HG02678 (cell line): ENCODE data around the gene ROPN1L.
"Not testable (repeated sequence)": the region's sequence is repeated elsewhere in the genome, so short reads cannot be mapped to it uniquely, and the experiment has no call there.

Source experiments
- ATAC-seq: cut with Tn5 transposase; IDR thresholded peaks from one replicate; pipeline ENCODE4 v1.9.1; 2021; ENCODE audit warnings: mild to moderate bottlenecking, moderate library complexity; ENCODE audit not compliant: unreplicated experiment

The ROPN1L gene

DNA sequence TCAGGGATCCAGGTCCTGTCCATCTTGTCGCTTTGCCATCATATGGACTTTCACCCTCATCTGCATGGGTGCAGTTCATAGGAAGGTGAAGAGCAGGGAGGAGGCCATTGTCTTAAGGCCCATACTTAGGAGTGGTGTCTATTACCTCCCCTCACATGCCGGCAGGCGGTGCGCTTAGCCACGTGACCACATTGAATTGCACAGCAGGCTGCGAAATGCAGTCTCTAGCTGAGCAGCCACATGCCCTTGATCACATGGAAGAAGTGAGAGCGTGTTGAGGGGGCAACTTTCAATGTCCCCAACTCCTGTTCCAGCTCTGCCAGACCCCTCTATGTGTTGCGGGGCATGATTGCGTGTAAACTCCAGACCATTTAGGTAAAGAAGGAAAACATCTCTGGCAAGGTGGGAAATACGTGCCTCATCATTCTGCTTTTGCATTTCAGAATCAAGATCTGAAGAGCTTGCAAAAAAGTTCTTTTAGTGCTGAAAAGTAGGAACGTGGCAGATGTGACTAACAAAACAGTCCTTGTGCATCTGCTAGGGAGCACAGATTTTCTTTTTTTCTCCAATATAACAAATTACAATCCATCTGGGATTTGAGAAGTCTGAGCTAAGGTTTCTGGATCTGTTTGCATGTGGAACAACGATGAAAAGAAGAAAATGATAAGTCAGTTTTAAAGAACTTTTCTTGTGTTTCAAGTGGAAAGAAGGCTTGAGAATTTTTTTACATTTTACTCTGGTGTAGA lies 34.4 kb downstream of the ROPN1L start:
- no peak for ATAC-seq

DNA sequence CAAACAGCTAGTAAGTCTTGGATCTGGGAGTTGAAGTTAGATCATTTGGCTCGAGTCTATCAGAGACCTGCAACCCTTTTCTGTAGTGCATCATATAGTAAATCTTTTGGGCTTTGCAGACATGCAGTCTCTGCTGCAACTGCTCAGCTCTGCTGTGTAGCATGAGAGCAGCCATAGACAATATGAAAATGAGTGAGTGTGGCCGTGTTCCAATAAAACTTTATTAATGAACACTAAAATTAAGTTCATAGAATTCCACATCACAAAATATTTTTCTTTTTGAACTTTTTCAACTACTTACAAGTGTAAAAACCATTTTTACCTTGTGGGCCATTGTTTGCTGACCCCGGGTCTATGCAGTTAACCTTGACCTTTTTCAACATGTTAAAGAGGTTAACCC lies 35.2 kb downstream of the ROPN1L start:
- ATAC-seq, result no peak

DNA sequence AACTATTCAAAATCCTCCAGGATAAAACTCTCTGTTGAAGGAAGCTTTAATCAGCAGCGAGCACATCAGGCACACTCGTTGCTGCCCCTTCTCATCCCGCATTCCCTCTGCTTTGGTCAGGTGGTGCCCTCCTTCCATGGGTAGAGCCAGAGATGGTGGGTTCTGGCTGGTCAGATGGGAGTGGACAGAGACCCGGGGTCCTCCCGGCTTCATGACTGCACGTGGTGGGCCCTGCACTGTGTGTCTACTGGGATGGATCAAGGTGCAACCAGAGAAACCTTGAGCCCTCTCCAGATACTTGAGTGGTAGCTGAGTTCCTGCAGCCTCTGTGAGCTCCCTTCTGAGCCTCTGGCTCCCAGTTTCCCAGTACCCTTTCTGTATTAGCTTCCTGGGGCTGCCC lies 36.3 kb downstream of the ROPN1L start:
- no peak for ATAC-seq

DNA sequence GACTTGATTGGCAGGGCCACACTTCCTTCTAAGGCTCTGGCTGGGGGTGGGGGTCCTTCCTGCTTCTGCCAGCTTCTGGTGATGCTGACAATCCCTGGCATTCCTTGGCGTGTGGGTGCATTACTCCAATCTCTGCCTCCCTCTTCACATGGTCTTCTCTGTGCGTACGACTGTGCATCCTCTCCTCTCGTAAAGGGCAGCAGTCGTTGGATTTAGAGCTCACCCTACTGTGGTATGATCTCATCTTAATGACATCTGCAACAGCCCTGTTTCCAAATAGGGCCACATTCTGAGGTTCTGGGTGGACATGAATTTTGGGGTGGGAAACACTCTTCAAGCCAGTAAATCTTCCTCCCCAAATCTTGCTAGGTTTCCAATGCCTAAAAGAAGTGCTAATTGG lies 36.8 kb downstream of the ROPN1L start:
- no peak for ATAC-seq

DNA sequence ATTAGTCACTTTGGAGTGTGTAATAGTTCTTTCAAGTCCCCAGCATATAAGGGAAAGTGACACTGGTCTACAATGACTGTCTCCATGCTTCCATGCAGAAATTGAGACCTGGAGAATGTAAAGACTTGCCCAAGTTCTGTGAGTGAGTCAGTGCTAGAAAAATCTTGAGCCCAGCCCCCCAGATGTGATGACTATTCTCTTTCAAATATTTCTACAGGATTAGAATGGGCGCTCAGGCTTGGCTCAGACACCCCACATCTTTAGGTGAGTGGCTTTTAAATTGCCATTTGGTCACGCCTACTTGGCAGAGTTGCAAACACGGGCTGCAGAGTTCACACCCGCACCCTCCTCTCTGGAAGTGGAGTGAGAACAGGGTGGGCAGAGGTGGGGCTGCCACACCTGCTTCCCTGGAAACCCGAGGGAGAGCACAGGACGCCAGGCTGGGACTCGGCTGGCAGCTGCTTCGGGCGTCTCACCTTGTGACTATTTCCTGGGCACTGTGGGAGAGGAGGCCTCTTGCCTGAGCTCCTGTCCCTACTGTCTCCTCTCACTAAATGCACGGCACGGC lies 37.6 kb downstream of the ROPN1L start:
- ATAC-seq, result no peak

DNA sequence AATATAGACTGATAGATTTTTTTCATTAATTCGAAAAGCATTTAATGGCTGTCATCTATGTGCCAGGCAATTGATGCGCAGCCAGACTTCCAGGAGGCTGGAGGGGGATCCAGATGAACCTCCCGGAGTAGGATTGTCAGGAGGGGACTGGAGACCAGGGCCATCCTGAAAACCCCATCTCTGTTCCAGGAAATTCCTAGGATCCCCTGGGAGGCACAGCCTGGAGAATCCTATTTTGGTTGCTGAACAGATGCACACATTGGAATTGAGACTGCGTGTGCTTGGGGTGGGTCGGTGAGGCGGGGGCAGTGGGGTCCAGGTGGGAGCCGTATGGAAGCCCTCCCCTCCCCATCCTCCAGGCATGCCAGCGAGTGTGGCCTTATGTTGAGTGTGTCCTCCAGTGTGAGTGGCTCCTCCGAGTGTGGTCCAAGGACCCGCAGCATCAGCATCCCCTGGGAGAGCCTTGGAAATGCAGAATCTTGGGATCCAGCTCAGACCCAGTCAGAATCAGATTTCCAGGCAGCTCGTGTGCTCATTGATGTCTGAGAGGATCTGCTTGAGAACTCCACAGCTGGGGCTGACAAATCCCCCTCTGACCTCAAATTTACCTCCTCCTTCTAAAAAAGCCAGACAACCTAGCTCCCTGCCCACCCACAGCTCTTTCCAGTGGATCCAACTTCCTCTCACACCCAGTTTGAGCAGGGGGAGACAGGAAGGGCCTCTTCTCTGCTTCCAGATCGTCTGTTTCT lies 38.7 kb downstream of the ROPN1L start:
- ATAC-seq, result no peak

DNA sequence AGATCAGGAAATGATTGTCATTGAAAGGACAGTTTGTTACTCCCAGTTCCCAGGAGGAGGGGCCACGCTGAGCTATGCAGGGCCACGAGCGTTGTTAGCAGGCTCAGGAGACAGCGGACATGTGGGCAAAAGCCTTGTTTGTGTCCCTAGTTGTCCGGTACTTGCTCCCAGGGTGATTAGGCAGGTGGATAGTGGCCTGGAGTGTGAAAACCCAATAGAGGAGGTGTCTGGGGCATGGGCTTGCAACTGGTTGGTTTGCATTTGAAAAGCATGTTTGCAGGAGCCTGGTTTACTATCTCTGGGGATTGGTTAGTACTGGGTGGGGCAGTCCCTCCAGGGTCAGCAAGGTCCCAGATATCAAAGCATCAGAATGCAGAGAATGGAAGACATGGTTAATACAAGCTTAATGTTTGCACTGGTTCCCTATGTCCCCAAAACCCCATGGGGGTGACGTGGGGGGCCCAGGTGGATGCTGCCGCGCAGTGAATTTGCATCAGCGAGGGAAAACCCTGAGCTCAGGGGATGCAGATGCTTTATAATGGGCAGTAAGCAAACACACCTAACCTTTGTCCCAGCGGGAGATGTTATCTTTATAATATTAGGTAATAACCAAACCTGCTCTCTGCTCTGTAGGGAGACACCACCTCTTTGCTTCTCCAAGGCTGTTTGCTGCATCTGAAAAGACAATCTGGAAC lies 39.7 kb downstream of the ROPN1L start:
- ATAC-seq, result no peak

DNA sequence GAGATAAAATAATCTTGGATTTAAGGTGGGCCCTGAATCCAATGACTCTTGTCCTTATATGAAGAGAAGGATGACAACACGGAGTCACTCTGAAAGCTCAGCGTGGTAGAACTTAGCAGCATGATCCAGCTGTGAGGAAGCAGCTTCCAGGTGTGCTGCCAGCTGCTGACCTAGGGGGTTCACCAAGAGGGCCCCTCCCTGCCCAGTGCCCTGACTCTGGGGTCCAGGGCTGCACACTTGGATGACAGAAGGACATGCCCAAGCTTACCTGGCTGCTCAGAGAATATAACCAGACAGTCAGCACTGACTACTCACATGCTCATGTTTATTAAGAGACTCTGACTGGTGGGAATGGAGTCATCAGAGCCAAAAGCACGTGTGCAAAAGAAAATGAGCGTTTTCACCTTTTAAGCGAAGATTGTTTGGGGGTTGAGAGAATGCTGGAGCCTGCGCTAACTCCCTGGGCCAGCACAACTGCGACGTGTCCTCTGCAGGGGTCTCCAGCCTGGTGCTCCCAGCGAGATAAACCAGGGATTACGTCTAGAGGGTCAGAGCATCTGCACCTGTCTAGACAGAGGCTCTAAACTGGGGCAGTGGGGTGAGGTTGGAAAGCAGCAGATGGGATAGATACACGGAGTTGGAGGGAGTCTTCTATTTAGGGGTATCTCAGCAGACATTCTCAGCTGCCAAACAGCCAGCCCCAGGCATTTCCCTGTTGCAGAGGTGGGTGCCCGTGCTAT lies 41.3 kb downstream of the ROPN1L start:
- ATAC-seq, result no peak

DNA sequence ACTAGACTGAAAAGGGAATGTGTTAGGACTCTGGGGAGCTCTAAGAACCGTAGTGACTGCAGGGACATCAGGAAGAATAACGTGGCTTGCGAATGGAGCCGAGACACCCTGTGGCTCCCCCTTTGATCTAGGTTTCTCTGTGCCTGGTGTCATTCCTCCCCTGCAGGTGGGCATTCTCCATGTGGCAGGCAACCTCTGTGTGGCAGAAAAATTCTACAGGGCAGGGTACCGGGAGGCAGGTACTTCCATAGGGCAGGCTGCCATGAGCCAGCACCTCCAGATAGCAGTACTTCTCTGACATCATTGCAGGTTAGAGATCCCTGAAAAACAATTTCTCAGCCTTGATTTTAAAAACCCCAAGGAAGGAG lies 43.1 kb downstream of the ROPN1L start:
- no peak for ATAC-seq

DNA sequence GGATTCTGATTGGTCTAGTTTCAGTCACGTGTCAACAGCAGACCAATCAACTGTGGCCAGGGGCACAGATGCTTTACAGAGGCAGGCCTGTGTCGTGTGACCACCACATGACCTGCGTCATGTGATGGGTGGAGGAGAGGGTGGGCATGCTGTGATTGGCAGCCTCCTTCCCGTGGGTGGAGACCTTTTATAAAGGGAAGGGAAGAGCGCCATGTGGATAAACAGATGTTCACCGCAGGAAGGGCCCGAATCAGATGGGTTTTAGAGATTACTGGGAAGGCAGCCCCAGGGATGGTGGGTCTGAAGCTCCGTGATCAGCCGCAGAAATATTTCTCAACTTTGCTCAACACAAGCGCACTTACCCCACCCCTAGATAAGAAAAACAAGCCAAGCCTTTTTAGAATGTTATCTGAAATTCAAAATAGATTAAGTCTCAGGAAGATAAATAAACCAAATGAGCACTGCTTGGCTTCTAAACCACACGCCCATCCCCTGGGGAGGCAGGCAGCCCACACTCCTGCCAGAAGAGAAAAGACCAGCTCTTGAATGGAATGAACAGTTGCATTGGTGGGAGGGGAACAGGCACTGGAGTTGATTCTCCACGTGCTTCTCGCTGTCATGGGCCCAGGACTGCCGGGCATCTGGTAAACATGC lies 43.6 kb downstream of the ROPN1L start:
- no peak for ATAC-seq

DNA sequence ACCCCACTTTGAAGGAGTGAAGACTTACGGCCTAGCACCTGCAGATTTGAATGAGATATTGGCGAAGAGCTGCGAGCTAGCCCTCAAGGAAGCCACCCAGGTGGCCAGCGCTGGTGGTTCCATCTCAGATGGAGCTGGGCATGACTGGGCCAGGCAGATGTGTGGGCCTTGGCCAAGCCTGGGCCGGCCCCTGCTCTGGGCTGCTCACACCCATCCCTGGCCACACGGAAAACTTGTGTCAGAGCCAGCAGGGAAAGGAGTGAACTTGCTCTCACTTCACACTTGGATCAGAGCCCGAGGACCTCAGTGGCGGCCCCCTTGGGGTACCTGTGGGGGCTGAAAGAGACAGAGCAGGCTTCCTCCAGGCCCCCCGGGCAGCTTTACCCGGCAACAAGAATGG lies 44.2 kb downstream of the ROPN1L start:
- no peak for ATAC-seq

DNA sequence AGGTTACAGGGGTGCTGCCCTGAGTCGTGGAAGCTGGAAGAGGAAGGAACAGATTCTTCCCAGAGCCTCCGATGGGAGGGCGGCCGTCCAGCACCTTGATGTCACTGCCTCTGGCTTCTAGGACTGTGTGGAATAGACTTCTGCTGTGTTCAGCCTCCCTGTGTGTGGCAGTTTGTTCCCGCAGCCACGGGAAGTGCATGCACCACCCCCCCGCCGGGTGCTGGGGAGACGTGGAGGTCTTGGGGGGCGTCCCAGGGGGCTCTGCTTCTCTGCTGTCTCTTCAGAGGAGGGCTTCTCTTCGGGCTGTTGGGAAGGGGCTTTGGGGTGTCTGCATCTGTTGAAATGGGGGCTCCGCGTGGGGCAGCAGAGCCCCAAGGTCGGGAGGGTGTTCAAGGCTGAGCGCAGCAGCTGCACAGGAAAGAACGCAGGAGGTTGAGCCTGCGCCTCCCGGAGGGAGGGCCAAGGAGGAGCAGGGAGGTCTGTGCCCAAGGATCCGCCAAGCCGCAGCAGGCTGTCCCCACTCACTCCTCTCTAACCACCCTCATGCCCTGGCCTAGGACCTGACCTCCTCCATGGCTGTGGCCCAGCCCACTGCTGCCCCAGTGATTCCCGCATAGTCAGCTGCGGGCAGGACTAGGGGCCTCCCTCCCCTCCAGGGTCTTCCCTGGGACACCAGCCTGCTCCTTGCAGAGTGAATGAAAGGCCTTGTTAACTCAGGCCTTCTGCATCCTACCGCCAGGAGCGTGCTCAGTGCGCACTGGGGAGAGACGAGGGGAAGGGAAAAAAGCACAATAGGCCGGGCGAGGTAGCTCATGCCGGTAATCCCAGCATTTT lies 45.0 kb downstream of the ROPN1L start:
- no peak for ATAC-seq

DNA sequence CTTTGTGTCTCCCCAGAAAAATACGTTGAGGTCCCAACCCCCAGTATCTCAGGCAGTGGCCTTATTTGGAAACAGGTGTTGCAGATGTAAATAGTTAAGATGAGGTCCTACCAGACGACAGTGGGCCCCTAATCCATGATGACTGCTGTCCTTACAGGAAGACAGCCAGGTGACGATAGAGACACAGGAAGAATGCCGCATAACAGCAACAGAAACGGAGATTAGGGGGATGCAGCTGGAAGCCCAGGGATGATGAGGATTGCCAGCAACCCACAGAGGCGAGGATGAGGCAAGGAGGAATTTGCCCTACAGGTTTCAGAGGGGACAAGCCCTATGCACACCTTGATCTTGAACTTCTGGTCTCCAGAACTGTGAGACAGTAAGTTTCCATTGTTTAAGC lies 46.5 kb downstream of the ROPN1L start:
- ATAC-seq, result no peak

DNA sequence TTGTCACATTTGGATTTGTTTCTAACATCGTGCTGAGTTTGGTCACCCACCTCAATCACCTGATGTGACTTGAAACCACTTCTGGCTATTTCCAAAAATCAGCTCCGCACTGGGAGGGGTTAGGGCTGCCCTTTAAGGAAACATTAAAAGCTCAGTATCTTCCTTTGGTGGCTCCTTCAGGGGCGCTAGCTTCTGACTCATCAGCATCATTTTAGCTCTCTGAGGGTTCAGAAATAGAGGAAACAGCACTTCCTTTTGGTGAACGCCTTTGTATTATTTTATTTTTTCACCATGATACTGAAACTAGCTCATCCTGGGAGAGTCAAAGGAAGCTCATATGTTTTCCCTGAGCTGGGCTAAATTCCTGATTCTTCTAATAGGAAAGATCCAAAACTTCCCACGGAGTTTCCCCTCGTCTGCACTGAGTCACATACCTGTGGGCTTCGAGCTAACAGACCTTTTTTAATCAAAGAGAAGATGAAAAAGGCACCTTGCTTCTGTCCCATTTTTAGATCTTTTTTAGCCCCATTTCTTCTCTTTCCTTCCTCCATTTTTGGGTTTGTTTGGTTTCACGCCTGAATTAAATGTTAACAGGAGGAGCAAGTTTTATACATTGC lies 48.2 kb downstream of the ROPN1L start:
- peak; percentile 79 for ATAC-seq

DNA sequence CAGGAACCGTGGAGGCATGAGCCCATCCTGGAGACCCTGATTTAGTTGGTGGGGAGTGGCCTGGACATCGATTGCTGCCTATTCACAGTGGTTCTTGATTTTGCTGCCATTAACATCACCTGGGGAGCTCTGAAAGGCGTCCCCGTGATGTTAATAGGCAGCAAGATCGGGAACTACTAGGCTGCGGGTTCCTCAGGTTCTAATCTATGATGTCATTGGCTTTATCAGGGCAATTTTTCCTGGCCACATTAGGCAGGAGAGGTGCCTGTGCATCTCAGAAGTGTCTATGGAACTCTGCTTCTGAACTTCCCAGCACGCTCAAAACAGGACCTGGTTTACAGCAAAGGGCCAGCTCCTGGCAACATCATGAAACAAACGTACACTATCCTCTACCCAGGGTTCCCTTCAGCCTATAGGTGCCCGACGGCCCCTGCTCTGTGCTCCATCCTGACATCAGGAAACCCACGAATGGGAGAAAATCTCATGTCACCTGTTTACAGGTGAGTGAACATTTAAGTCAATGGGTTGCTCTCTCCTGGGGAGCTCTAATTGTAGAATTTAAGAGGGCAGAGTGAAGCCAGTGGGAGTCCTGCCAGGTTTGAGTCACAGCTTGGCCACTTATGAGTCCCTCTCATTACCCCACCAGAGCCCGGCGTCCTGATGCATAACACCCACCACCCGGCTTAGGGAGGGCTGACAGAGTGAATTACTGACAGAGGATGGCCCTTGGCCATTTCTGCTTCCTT lies 49.4 kb downstream of the ROPN1L start:
- no peak for ATAC-seq

DNA sequence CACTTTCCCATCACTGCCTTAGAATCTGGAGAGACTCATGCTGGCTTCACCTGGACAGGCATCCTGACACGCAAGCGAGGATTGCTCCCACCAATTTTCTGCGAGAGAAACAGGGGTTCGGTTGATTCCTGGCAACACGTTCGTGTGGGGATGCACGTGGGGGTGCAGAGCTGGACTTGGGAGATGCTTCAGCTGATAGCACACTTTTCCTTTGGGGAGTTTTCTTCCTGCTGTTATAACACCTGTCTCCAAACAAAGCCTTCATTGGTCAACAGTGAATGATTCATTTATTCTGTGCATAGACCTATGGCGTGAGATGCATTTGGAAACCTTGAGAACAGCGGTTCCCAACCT lies 50.0 kb downstream of the ROPN1L start:
- no peak for ATAC-seq

DNA sequence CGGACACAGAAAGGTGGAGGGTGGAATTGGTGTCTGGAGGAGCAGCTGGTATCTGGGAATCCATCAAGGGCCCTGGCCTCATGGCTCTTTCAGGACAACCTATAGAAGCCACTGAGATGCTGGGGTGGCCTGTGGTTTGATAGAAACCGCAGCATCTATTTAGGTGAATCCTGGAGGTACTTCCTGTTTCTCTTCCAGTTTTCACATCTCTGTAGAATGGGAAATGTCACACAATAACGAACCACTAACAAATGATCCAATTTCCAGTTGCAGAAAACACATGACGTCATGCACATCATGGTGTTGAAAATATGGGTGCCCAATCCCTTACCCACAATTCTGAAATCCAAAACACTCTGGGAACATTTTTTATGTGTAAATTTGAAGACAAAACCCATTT lies 52.2 kb downstream of the ROPN1L start:
- ATAC-seq, result no peak

DNA sequence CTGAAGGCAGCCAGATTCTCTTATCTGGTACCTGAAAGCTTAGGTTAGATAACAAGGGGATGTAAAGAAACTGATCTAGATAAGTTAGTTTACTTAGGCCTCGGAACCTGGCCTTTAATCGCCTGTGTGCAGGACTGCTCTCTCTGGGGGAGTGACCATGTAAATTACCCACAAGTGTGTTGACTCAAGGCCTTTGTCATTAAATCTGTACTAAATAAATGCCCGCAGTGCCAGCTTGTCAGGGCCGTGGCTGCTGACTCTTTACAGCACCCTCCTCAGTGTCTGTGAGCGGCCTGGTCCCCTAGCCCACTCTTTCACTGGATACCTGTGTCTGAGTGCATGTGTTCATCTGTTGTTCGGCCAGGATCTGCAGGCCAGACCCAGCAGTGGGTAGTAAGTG lies 52.8 kb downstream of the ROPN1L start:
- not testable (repeated sequence) for ATAC-seq

DNA sequence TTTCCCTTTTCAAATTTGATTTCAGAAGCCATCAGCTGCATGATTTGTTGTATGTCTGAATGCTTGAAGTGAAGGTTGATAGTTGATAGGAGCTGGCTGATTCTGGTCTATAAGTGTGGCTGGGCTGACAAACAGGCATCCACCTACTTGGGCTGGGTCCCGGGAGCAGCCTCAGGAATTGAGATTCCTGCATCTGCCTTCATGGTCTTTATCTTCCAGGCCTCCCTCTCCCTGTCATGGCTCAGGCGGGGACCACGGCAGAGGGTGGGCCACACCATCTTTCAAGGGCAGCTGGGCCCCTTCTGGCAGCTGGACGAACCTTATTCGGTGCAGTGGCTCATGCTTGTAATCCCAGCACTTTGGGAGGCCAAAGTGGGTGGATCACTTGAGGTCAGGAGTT lies 55.9 kb downstream of the ROPN1L start:
- no peak for ATAC-seq
